ENCODE data around the gene MYH14. TPM values are rescaled to one million over a fixed set of nuclear protein-coding genes. Genes with fewer than 3 reads are reported as not detected.
A peak's percentile ranks its signal among the peaks of the same experiment; 100 is the strongest.

The MYH14 gene
- total and polyA plus RNA-seq, 2 of the 13 experiments (the other 11 are each of a cell fraction or from before 2014, with no cell fraction given), result 5.5 to 5.8 TPM

DNA sequence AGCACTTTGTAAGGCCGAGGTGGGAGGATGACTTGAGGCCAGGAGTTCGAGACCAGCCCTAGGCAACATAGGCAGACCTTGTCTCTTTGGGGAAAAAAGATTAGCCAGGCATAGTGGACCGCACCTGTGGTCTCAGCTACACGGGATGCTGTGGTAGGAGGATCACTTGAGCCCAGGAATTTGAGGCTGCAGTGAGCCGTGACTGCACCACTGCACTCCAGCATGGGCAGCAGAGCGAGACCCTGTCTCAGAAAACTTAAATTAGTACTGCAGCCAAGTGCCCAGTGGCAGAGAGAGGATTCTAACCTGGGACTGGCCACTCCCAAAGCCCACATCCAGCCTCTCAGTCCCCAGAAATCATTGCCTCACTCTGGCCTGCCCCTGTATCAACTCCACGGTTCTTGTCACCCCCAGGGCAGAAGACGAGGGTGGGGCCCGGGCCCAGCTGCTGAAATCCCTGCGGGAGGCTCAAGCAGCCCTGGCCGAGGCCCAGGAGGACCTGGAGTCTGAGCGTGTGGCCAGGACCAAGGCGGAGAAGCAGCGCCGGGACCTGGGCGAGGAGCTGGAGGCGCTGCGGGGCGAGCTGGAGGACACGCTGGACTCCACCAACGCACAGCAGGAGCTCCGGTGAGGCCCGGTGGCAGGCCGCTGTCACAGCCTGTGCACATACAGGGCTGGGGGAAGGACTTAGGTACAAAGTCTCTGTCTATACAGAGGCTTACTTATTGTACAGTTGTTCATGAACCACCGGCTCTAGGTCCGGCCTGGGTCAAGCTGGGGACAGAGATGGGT, 72.4 kb downstream of the MYH14 start (continued):
- 0 out of 2 replicates have a peak, but pooled peaks have one; percentile 25 for TF ChIP-seq ZNF652 (CRISPR knock-in tag; IDR thresholded peaks at IDR 0.05; ENCODE audit: borderline replicate concordance, low read depth)
- no peak for TF ChIP-seq ZNF354B (CRISPR knock-in tag; IDR thresholded peaks at IDR 0.05)
- TF ChIP-seq AGO2 (optimal IDR thresholded peaks at IDR 0.05; ENCODE audit: low read depth, low read length), result no peak
- peak; percentile 63 for TF ChIP-seq SPEN (CRISPR knock-in tag; IDR thresholded peaks at IDR 0.05; ENCODE audit: low read depth)
- TF ChIP-seq ZNF572 (CRISPR knock-in tag; IDR thresholded peaks at IDR 0.05), result 0 out of 2 replicates have a peak, but pooled peaks have one; percentile 44
- TF ChIP-seq NR2F1 (CRISPR knock-in tag; IDR thresholded peaks at IDR 0.05), result peak in 1 of 2 experiments; percentile 34; a peak in 1 of 4 replicates
- no peak for TF ChIP-seq ZNF670 (CRISPR knock-in tag; IDR thresholded peaks at IDR 0.05; ENCODE audit: borderline replicate concordance)
- TF ChIP-seq, protein P1, sequence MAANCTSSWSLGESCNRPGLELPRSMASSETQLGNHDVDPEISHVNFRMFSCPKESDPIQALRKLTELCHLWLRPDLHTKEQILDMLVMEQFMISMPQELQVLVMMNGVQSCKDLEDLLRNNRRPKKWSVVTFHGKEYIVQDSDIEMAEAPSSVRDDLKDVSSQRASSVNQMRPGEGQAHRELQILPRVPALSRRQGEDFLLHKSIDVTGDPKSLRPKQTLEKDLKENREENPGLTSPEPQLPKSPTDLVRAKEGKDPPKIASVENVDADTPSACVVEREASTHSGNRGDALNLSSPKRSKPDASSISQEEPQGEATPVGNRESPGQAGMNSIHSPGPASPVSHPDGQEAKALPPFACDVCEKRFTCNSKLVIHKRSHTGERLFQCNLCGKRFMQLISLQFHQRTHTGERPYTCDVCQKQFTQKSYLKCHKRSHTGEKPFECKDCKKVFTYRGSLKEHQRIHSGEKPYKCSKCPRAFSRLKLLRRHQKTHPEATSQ (CRISPR knock-in tag; IDR thresholded peaks at IDR 0.05; ENCODE audit: borderline replicate concordance), result no peak
- no peak for TF ChIP-seq ZFP62 (CRISPR knock-in tag; IDR thresholded peaks at IDR 0.05)
- no peak for TF ChIP-seq MED8 (CRISPR knock-in tag; IDR thresholded peaks at IDR 0.05; ENCODE audit: insufficient replicate concordance)
- TF ChIP-seq CCDC6 (CRISPR knock-in tag; IDR thresholded peaks at IDR 0.05), result 0 out of 2 replicates have a peak, but pooled peaks have one; percentile 69
- TF ChIP-seq MYC (CRISPR knock-in tag; IDR thresholded peaks at IDR 0.05; ENCODE audit: borderline replicate concordance), result peak; percentile 67; the same call in 1 of the 2 replicates
- peak; percentile 68; the same call in 1 of the 2 replicates for TF ChIP-seq ZNF770 (CRISPR knock-in tag; IDR thresholded peaks at IDR 0.05)
- TF ChIP-seq, protein P2, sequence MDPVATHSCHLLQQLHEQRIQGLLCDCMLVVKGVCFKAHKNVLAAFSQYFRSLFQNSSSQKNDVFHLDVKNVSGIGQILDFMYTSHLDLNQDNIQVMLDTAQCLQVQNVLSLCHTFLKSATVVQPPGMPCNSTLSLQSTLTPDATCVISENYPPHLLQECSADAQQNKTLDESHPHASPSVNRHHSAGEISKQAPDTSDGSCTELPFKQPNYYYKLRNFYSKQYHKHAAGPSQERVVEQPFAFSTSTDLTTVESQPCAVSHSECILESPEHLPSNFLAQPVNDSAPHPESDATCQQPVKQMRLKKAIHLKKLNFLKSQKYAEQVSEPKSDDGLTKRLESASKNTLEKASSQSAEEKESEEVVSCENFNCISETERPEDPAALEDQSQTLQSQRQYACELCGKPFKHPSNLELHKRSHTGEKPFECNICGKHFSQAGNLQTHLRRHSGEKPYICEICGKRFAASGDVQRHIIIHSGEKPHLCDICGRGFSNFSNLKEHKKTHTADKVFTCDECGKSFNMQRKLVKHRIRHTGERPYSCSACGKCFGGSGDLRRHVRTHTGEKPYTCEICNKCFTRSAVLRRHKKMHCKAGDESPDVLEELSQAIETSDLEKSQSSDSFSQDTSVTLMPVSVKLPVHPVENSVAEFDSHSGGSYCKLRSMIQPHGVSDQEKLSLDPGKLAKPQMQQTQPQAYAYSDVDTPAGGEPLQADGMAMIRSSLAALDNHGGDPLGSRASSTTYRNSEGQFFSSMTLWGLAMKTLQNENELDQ (CRISPR knock-in tag; IDR thresholded peaks at IDR 0.05; ENCODE audit: borderline replicate concordance), result no peak
- no peak for TF ChIP-seq JUNB (CRISPR knock-in tag; IDR thresholded peaks at IDR 0.05; ENCODE audit: borderline replicate concordance)
- TF ChIP-seq SMARCE1 (IDR thresholded peaks at IDR 0.05; ENCODE audit: borderline replicate concordance), result no peak
- TF ChIP-seq ZBTB20 (CRISPR knock-in tag; IDR thresholded peaks at IDR 0.05; ENCODE audit: borderline replicate concordance, low read depth), result no peak
- no peak for TF ChIP-seq SMC3 (IDR thresholded peaks at IDR 0.05; ENCODE audit: low read length)
- TF ChIP-seq, protein P3, sequence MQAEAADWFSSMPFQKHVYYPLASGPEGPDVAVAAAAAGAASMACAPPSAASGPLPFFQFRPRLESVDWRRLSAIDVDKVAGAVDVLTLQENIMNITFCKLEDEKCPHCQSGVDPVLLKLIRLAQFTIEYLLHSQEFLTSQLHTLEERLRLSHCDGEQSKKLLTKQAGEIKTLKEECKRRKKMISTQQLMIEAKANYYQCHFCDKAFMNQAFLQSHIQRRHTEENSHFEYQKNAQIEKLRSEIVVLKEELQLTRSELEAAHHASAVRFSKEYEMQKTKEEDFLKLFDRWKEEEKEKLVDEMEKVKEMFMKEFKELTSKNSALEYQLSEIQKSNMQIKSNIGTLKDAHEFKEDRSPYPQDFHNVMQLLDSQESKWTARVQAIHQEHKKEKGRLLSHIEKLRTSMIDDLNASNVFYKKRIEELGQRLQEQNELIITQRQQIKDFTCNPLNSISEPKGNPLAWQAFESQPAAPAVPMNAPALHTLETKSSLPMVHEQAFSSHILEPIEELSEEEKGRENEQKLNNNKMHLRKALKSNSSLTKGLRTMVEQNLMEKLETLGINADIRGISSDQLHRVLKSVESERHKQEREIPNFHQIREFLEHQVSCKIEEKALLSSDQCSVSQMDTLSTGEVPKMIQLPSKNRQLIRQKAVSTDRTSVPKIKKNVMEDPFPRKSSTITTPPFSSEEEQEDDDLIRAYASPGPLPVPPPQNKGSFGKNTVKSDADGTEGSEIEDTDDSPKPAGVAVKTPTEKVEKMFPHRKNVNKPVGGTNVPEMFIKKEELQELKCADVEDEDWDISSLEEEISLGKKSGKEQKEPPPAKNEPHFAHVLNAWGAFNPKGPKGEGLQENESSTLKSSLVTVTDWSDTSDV (CRISPR knock-in tag; IDR thresholded peaks at IDR 0.05), result no peak
